Esophagus muscularis mucosa (tissue), 4 donors: ENCODE results near the gene AP5S1. TPM values are rescaled to one million over a fixed set of nuclear protein-coding genes. Genes with fewer than 3 reads are reported as not detected.
"Not testable (repeated sequence)": the region's sequence is repeated elsewhere in the genome, so short reads cannot be mapped to it uniquely, and the experiment has no call there.

ENCODE experiments used
- DNase-seq: peaks from one replicate; pipeline ENCODE4 v3.0.0-alpha.2; 2017; ENCODE audit errors: extremely low spot score
- H3K27ac ChIP-seq, 4 donors: fragments of 200-600 bp; sonication (generic); replicated peaks in 1 of 4; 1 replicate in 3 of 4; 2 replicates in 1 of 4; pipeline ENCODE4 v1.5.1; 2016 to 2019; ENCODE audit warnings: mild to moderate bottlenecking in 1 of 4
- H3K27me3 ChIP-seq, 4 donors: fragments of 200-600 bp; sonication (generic); one replicate each; pipeline versions ENCODE4 v1.5.1 to v1.6.0; 2016 to 2019
- H3K36me3 ChIP-seq, 4 donors: fragments of 200-600 bp; sonication (generic); one replicate each; pipeline ENCODE4 v1.5.1; 2016 to 2019
- H3K4me1 ChIP-seq, 4 donors: fragments of 200-600 bp; sonication (generic); one replicate each; pipeline ENCODE4 v1.5.1; 2016 to 2019
- H3K4me3 ChIP-seq, 4 donors: fragments of 200-600 bp; sonication (generic); 1 replicate in 2 of 4; 2 replicates in 2 of 4; pipeline ENCODE4 v1.5.1; 2016 to 2019; ENCODE audit warnings: mild to moderate bottlenecking in 4 of 4, moderate library complexity in 1 of 4
- H3K9me3 ChIP-seq, 4 donors: fragments of 200-600 bp; sonication (generic); 1 replicate in 3 of 4; 2 replicates in 1 of 4; pipeline ENCODE4 v1.5.1; 2016 to 2019
- EP300 ChIP-seq: sonication (generic); formaldehyde crosslinking; IDR thresholded peaks from one replicate; pipeline ENCODE4 v1.6.1; 2017; ENCODE audit warnings: antibody characterized with exemption
- POLR2A ChIP-seq: fragments of 450-650 bp; IDR thresholded peaks from one replicate; pipeline ENCODE4 v1.6.1; 2017; ENCODE audit warnings: antibody characterized with exemption, moderate library complexity, mild to moderate bottlenecking, low read depth
- POLR2AphosphoS5 ChIP-seq, 2 donors: sonication (generic); formaldehyde crosslinking; IDR thresholded peaks; one replicate each; pipeline ENCODE4 v1.6.1; 2017; ENCODE audit warnings: antibody characterized with exemption in 2 of 2
- WGBS: methylation state at CpG from one replicate; pipeline ENCODE4 v1.1.5; 2018; 5-methylcytosine and 5-hydroxymethylcytosine counted together
- intact Hi-C: fragments of 100-400 bp; cut with DNase I; formaldehyde crosslinking; loops from one replicate; pipeline ENCODE4 v1.15.1; 2023
- total RNA-seq, 4 donors: library from RNA; depleted of rRNA; stranded (reverse); fragments of >200 nt; gene quantifications; one replicate each; pipeline versions ENCODE4 v1.1.0 to v1.2.1, GENCODE V29; 2016
- TF ChIP-seq, protein P1 (sequence below), 3 experiments: fragments of 200-600 bp in 2 of 3; fragments of 450-650 bp in 1 of 3; sonication (generic) in 2 of 3; IDR thresholded peaks; one replicate each; pipeline ENCODE4 v1.5.1; 2017 to 2019; ENCODE audit warnings: antibody characterized with exemption in 3 of 3, mild to moderate bottlenecking in 2 of 3, moderate library complexity in 1 of 3

Gene AP5S1
- total RNA-seq, 4 donors from 2014 or later, result 7.9 to 11.7 (median 11.2) TPM

DNA sequence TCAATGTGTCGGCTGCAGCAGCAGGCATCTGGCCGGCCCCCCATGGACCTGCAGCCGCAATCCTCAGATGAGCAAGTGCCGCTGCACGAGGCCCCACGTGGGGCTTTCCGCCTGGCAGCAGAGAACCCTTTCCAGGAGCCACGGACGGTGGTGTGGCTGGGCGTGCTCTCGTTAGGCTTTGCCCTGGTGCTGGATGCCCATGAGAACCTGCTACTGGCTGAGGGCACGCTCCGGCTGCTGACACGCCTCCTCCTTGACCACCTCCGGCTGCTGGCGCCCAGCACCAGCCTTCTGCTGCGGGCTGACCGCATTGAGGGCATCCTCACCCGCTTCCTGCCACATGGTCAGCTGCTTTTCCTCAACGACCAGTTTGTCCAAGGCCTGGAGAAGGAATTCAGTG is 3.5 kb downstream of the AP5S1 start:
- Histone ChIP-seq H3K9me3 (no peaks in the 10 kb centered on the region), H3K4me1 (peaks cover 15 to 24% (median 23%) of the 10 kb centered on the region in 4 donors), H3K27me3 (no peaks in the 10 kb centered on the region), H3K27ac (no peak overlapping the region), H3K36me3 (peaks cover 19 to 63% (median 39%) of the 10 kb centered on the region in 4 donors), H3K4me3 (no peak overlapping the region)
- 96% methylated on average over 11 of the region's 20 CpGs for WGBS
- intact Hi-C loops, result no loop called here
- TF ChIP-seq, protein P1, sequence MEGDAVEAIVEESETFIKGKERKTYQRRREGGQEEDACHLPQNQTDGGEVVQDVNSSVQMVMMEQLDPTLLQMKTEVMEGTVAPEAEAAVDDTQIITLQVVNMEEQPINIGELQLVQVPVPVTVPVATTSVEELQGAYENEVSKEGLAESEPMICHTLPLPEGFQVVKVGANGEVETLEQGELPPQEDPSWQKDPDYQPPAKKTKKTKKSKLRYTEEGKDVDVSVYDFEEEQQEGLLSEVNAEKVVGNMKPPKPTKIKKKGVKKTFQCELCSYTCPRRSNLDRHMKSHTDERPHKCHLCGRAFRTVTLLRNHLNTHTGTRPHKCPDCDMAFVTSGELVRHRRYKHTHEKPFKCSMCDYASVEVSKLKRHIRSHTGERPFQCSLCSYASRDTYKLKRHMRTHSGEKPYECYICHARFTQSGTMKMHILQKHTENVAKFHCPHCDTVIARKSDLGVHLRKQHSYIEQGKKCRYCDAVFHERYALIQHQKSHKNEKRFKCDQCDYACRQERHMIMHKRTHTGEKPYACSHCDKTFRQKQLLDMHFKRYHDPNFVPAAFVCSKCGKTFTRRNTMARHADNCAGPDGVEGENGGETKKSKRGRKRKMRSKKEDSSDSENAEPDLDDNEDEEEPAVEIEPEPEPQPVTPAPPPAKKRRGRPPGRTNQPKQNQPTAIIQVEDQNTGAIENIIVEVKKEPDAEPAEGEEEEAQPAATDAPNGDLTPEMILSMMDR (IDR thresholded peaks at IDR 0.05), result no peak
- TF ChIP-seq POLR2A (no peak), POLR2AphosphoS5 (IDR thresholded peaks at IDR 0.05) (no peak), EP300 (no peak)
- no peak for DNase-seq

DNA sequence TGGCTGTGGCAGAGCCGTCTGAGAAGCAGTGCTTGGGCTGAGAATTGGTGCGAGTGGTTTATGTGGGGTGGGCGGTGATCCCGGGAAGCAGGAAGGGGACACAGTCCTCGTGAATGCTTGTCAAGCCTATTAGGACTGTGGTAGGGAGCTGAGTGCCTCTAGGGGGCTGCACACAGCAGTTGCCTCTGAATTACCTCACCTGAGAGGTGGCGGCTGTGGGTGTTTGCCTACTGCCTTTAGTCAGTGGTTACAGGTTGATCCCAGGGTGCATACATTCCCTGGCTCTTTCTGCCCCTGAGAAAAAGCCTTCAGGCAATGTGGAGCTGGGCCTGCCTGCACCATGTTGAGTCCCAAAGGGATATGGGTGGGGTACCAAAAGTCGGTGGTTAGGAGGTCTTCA is 5.2 kb downstream of the AP5S1 start:
- TF ChIP-seq EP300, result no peak
- TF ChIP-seq POLR2AphosphoS5 (IDR thresholded peaks at IDR 0.05), result no peak
- TF ChIP-seq, protein P1 (IDR thresholded peaks at IDR 0.05), result no peak
- TF ChIP-seq POLR2A, result no peak
- Histone ChIP-seq H3K27me3 (no peaks in the 10 kb centered on the region), H3K4me3 (no peak overlapping the region), H3K27ac (no peak overlapping the region), H3K4me1 (peaks cover 7 to 13% (median 11%) of the 10 kb centered on the region in 4 donors), H3K9me3 (no peaks in the 10 kb centered on the region), H3K36me3 (peaks cover 19 to 68% (median 39%) of the 10 kb centered on the region in 4 donors)
- no peak for DNase-seq
- intact Hi-C loops, result no loop called here
- 85% methylated on average over 5 of the region's 7 CpGs for WGBS

DNA sequence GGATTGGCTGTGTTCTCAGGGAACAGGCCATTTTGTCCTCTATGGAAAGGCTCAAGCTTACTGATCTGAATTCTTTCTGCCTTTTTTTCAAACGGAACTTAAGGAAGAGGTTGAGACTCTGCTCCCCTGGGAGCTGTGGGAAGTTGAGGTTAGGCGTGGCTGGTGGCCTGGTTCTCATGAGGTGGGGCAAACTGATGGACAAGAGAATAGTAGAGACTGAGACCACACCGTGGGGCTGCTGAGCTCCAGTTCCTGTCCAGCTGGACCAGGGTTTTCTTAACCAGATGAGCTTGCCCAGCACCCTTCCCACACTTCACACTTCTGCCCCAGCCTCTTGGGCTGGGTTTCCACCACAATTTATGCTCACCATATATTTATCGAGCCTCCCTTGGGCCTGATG is 6.1 kb downstream of the AP5S1 start:
- no peak for DNase-seq
- Histone ChIP-seq H3K27ac (no peak overlapping the region), H3K27me3 (no peaks in the 10 kb centered on the region), H3K36me3 (peaks cover 19 to 68% (median 39%) of the 10 kb centered on the region in 4 donors), H3K4me3 (no peak overlapping the region), H3K9me3 (no peaks in the 10 kb centered on the region), H3K4me1 (peaks cover 2 to 7% (median 6%) of the 10 kb centered on the region in 4 donors)
- TF ChIP-seq, protein P1 (IDR thresholded peaks at IDR 0.05), result no peak
- no peak for TF ChIP-seq POLR2A
- no peak for TF ChIP-seq POLR2AphosphoS5 (IDR thresholded peaks at IDR 0.05)
- no peak for TF ChIP-seq EP300
- WGBS, result 83% methylated on average over 4 of the region's 4 CpGs
- intact Hi-C loops, result no loop called here

DNA sequence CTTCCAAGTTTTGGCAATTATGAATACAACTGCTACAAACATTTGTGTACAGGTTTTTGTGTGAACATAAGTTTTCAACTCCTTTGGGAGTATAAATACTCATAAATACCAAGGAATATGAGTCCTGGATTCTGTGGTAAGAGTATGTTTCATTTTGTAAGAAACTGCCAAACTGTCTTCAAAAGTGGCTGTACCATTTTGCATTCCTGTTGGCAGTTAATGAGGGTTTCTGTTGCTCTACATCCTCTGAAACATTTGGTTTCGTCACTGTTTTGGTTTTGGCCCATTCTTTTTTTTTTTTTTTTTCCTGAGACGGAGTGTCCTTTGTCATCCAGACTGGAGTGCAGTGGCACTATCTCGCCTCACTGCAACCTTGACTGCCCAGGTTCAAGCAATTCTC is 8.5 kb downstream of the AP5S1 start:
- 92% methylated on average over 3 of the region's 3 CpGs for WGBS
- DNase-seq, result no peak
- Histone ChIP-seq H3K27me3 (no peaks in the 10 kb centered on the region), H3K9me3 (no peaks in the 10 kb centered on the region), H3K27ac (no peak overlapping the region), H3K4me1 (no peaks in the 10 kb centered on the region), H3K4me3 (no peak overlapping the region), H3K36me3 (peaks cover 4 to 49% (median 24%) of the 10 kb centered on the region in 4 donors)
- intact Hi-C loops, result no loop called here
- TF ChIP-seq POLR2A (no peak), POLR2AphosphoS5 (IDR thresholded peaks at IDR 0.05) (no peak), EP300 (no peak)
- TF ChIP-seq, protein P1 (IDR thresholded peaks at IDR 0.05), result no peak

DNA sequence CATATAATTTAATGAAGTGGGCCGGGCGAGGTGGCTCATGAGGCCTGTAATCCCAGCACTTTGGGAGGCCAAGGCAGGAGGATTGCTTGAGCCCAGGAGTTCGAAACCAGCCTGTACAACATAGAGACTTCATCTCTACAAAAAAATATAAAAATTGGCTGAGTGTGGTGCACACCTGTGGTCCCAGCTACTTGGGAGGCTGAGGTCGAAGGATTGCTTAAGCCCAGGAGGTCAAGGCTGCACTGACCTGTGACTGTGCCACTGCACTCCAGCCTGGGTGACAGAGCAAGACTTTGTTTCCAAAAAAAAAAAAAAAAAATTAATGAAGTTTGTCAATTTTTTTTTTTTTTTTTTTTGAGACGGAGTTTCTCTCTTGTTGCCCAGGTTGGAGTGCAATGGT is 9.5 kb downstream of the AP5S1 start:
- H3K4me1 ChIP-seq, H3K4me3 ChIP-seq, H3K9me3 ChIP-seq, intact Hi-C loops, DNase-seq, H3K27ac ChIP-seq, H3K27me3 ChIP-seq: not testable (repeated sequence)
- 94% methylated on average over 5 of the region's 5 CpGs for WGBS
- H3K36me3 ChIP-seq, result peaks cover 0 to 42% (median 14%) of the 10 kb centered on the region in 4 donors
